Stimulated activated CD8-positive, alpha-beta memory T cell treated with anti-CD3 and anti-CD28 coated beads, Interleukin-4, amount 100 ng/mL, for 48 hours (primary cell): ENCODE measurements around the gene ZMIZ1.
A peak's percentile ranks its signal among the peaks of the same experiment; 100 is the strongest.

ENCODE experiments used
- DNase-seq: peaks from one replicate; pipeline ENCODE4 v3.0.0-alpha.2; 2020

ZMIZ1 gene

DNA sequence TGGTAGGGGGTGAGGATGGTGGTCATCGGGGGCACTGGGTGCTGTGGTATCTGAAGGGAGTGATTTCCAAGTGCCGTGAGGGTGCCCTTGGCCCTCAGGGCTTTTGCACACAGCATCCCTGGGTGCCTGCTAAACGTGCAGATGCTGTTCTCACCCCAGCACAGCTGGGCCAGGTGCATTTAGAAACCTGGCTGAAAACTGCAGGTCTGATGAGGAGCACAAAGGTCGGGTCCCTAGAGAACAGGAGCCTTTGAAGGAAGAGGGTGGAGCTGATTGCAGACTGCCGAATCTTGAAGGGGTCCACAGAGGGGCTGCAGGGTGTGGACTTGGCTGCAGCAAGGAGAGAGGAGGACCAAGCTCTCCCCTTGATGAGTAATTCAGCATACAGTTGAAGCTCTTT, 32.0 kb downstream of the ZMIZ1 start:
- no peak for DNase-seq

GRCh38 chr10:79101560-79102497, 33.1 kb downstream of the ZMIZ1 start:
- no peak for DNase-seq

- no peak for DNase-seq
Observed at GRCh38 chr10:79102498-79102874, 33.7 kb downstream of the ZMIZ1 start.

GRCh38 chr10:79103129-79103528, 34.4 kb downstream of the ZMIZ1 start:
- DNase-seq, result no peak

GRCh38 chr10:79103585-79103984, 34.8 kb downstream of the ZMIZ1 start:
- no peak for DNase-seq

DNA sequence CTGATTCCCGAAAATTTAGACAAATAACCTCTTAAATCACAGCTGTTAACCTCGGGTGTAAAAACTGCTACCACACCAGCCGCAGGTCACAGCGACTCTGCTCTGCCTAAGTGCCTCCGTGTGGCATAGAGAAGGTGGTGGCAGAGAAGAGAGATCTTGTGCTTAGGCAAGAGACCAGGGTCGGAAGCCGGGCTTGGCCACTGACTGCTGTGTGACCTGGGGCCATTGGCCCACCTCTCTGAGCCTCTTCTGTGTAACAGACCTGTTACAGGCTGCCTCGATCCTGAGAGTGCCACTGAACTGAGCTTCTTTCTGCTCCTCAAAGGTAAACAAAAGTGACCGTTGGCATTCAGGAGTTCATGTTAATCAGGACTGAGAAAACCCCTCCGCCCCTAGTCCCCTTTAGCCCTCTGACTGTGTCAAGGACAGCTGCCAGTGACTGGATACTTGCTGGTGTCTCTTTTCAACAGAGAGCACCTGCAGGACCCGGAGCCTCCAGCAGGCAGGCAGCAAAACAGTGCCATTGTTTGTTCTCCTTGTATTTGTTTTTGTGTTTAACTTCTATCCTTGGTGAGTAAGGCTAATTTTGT, 36.5 kb downstream of the ZMIZ1 start:
- DNase-seq, result no peak

GRCh38 chr10:79105818-79106217, 37.1 kb downstream of the ZMIZ1 start:
- no peak for DNase-seq

- no peak for DNase-seq
Observed at GRCh38 chr10:79106256-79107050, 37.7 kb downstream of the ZMIZ1 start.

DNA sequence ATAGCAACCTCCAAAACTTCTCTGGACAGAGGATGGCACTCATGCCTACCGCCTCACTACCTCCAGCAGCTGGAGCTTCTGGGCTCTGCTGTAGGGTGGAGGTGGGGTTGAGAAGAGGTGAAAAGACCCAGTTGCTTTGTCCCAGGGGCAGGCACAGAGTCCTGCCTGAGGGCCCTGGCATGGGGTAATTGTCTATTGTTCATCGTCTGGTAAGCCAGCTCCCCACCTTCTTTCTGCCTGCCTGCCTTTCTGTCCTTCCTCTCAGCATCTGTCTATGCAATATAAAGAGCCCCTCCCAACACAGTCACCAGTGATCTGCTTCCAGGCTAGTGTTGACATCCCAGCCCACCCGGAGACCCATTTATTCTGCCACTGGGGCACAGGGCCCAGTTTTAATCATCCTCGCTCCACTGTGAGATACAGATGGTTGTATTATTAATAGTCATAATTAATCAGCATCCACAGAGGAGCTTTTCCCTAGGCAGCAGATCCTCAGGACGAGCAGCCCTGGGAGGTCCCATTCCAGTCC, 39.0 kb downstream of the ZMIZ1 start:
- no peak for DNase-seq

DNA sequence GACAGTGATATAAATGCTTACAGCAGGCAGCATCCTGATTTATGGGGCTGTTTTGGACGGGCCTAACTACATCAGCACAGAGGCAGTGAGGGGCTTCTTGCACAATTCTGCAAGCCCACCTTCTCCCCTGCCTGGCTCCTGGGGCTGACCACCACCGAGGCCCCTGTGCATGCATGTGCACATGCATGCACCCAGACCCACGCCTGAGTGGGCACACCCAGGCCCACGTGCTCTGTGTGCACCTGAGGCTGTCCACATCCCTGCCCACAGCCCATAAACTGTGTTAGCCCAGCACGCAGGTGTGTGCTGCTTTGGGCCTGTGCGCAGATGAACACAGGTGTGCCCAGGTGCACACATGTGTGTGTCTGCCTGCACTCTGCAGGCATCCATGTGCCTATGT, 40.0 kb downstream of the ZMIZ1 start:
- DNase-seq, result no peak

DNA sequence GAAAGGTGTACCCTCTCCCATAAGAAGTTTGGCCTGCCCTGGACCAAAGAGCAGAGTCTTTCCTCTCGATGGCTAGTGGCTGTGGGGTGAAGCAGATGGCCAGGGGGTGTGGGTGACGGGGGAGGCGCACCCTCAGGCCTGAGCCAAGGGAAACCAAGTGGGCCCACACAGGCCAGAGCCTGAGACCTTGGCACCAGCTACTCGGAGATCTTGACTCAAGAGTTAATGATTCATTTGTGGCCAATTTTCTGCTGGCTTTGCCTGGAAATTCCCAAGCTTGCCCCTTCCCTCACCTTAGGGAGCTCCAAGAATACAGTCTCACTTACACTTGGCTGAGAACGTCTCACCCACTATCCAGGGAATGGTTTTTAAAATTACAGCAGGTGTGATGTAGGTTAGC, 42.7 kb downstream of the ZMIZ1 start:
- DNase-seq, result no peak

- DNase-seq, result no peak
Observed at GRCh38 chr10:79111846-79112614, 43.3 kb downstream of the ZMIZ1 start.

DNA sequence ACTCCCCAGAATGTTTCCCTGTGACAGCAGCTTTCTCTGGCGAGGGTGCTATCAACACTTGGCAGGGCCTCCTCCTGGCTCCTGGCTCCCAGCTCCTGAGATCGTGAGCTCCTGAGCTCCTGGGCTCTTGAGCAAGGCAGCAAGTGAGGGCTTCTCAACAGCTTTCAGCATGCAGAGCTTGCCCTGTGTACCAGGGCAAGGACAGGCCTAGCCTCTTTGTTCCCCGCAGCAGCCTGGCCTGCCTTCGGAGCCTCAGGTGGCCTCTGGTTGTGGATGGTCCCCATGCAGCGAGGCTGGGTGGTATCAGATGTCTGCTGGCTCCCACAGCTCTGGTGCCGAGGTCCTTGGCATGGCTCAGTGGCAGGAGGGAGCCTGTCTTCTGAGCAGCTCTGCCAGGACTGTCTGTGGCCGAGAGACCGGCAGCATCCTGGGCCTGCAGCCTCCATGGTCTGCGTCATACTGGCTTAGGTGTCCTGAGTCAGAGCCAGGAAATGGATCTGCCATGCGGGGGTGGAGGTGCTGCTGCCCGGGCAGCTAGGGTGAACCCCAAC, 44.2 kb downstream of the ZMIZ1 start:
- DNase-seq, result no peak

- DNase-seq, result no peak
Observed at GRCh38 chr10:79113827-79114226, 45.1 kb downstream of the ZMIZ1 start.

GRCh38 chr10:79115302-79115701, 46.5 kb downstream of the ZMIZ1 start:
- no peak for DNase-seq

GRCh38 chr10:79116368-79116767, 47.6 kb downstream of the ZMIZ1 start:
- peak; percentile 29 for DNase-seq

- DNase-seq, result no peak
Observed at GRCh38 chr10:79116801-79117723, 48.3 kb downstream of the ZMIZ1 start.

GRCh38 chr10:79118286-79119202, 49.8 kb downstream of the ZMIZ1 start:
- no peak for DNase-seq

DNA sequence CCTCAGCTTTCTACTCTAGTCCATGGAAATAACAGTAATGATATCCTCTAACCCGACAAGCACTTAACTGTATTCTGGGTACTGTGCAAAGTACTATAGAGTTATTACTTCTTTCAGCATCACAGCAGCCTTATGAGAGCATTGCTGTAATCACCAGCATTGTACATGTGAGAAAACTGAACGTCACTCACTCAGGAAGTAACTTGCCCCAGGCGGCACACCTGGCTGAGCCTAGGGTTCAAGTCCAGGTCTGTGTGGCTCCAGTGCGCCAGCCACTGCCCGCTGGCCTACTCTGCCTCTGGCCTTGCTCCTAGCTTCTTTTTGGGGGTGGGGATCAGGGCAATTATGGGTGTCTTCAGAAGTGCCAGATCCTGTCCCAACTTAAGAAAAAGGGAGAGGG, 50.5 kb downstream of the ZMIZ1 start:
- DNase-seq, result no peak

DNA sequence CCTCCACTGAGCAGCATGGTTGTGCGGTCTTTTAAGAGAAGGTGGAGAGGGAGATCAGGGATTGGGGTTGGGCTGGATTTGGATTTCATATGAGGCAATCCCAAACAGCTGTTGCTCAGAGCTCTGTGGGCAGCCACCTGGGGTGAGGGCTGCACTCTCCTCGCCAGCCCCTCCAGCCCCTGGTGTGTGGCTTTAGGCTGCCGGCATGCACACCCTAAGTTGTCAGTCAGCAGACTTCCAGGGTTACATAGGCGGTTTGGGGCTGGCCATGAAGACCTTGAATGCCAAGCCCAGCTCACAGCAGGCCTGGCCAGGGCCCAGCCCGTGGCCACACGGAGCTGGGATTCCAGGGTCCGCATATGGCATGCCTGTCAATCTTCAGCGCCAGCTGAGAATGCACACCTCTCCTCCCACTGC, 54.8 kb downstream of the ZMIZ1 start:
- no peak for DNase-seq
